RWPE1 (cell line): Measurements from ENCODE around the gene CD93.

Experiments
- CTCF ChIA-PET: fragments of 350-600 bp; sonication (Branson Sonifier 250); formaldehyde crosslinking; extraction: SDS; loops from one replicate; lab custom pipeline; 2021; lab: Yijun Ruan, JAX
- POLR2A ChIA-PET: fragments of 400-600 bp; formaldehyde crosslinking; extraction: SDS; loops from one replicate; lab custom pipeline; 2020; ENCODE audit warnings: antibody characterized with exemption; ENCODE audit not compliant: low non-redundant PET; lab: Yijun Ruan, JAX
- DNase-seq: peaks from one replicate; pipeline ENCODE4 v3.0.0; 2012; ENCODE audit warnings: low spot score
- H3K27ac ChIP-seq: fragments of 450-650 bp; 2 replicates; pipeline ENCODE4 v1.5.1; 2017
- TF ChIP-seq, protein P1 (sequence below): fragments of 450-650 bp; conservative IDR thresholded peaks from 2 replicates; pipeline ENCODE4 v1.5.1; 2017; ENCODE audit warnings: low read depth, mild to moderate bottlenecking

Gene CD93

DNA sequence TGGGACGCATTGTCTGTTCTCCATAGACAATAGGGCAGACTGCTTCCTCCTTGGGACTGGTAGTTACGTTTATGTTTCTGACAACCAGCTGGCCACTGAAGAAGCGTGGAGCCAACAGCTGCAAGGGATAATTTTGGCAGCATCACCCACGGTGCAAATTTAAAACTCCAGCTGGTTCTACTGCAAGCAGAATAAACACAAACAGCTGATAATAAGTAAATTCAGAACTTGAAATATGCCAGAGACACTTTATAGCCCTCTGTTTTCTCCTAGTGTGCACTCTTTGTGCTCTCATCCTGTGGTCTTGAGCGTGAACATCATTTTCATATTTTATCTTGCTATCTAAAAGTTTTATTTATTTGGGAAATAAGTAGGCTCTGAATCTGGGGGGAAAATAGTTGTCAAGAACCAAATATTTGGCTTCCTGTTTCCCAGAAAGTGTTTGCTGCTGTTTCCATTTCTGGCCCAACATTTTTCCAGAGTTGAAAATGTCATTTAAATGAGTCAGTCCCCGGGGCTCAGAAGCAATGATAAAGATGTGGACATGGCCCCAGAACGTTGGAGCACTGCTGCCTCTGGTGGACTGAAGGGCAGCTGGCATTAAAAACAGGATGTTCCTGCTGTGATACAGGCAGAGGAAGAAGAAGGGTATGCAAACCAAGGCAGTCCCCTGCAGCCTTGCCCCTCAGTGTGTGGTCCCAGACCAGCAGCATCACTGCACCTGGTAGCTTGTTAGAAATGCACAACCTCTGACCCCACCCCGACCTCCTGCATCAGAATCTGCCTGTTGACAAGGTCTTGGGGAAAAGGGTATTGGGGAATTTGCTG is 24.2 kb downstream of the CD93 start:
- no peak overlapping the region for H3K27ac ChIP-seq
- TF ChIP-seq, protein P1, sequence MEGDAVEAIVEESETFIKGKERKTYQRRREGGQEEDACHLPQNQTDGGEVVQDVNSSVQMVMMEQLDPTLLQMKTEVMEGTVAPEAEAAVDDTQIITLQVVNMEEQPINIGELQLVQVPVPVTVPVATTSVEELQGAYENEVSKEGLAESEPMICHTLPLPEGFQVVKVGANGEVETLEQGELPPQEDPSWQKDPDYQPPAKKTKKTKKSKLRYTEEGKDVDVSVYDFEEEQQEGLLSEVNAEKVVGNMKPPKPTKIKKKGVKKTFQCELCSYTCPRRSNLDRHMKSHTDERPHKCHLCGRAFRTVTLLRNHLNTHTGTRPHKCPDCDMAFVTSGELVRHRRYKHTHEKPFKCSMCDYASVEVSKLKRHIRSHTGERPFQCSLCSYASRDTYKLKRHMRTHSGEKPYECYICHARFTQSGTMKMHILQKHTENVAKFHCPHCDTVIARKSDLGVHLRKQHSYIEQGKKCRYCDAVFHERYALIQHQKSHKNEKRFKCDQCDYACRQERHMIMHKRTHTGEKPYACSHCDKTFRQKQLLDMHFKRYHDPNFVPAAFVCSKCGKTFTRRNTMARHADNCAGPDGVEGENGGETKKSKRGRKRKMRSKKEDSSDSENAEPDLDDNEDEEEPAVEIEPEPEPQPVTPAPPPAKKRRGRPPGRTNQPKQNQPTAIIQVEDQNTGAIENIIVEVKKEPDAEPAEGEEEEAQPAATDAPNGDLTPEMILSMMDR: 0 out of 2 replicates have a peak, but pooled peaks have one; percentile 25
- CTCF ChIA-PET: interaction anchor here (0.5 to 1.5 kb wide), 8 partner anchors 12 to 556 kb away, joined by 3 to 6 read pairs (median 4); no protein-coding TSS in a partner anchor
- POLR2A ChIA-PET: no interaction called here
- peak; percentile 52 for DNase-seq

GRCh38 chr20:23061262-23061661 is 24.9 kb downstream of the CD93 start:
- CTCF ChIA-PET: interaction anchor here (0.6 to 1.0 kb wide), 5 partner anchors 10 to 140 kb away, joined by 3 read pairs; no protein-coding TSS in a partner anchor
- H3K27ac ChIP-seq: no peak overlapping the region
- DNase-seq: no peak
- POLR2A ChIA-PET: no interaction called here
- TF ChIP-seq, protein P1: no peak

DNA sequence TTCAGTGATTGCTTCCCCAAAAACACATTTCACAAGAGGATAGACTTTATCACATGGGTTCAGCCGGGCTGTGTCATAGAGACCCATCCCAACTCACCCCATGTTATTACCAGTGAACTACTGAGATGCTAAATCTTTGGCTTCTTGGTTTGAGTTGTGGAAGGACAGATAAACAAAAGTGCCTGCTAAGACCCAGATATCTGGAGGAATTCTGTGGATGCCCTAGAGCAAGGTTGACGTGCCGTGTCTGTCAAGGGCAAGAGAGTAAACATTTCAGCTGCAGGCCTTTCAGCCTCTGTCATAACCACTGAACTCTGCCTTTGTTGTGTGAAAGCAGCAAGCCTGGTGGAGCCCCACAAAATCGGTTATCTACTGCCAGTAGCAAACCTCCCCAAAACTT is 25.5 kb downstream of the CD93 start:
- TF ChIP-seq, protein P1: no peak
- ChIA-PET POLR2A (no interaction called here), CTCF (interaction anchor here (0.6 to 0.8 kb wide), 5 partner anchors 10 to 241 kb away, joined by 3 read pairs; no protein-coding TSS in a partner anchor)
- no peak for DNase-seq
- no peak overlapping the region for H3K27ac ChIP-seq

DNA sequence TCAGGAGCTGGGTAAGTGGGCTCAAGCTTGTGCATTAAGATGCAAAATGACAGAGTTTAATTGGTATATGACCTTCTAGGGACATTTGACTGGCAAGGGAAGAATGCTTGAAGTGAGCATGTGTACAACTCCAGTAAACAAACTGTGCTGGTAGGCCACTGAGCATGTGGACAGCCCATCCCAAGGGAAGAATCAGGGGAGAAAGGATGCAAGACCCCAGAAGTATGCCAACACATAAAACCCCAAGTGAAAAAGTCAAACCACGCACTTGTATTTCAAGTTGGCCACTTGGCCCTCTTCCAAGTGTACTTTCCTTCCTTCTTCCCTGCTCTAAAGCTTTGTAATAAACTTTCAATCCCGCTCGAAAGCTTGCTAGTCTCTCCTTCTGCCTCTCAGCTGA is 26.3 kb downstream of the CD93 start:
- H3K27ac ChIP-seq: no peak overlapping the region
- ChIA-PET CTCF (interaction anchor here (0.6 to 0.7 kb wide), 2 partner anchors 9 to 188 kb away, joined by 3 read pairs; no protein-coding TSS in a partner anchor), POLR2A (no interaction called here)
- TF ChIP-seq, protein P1: no peak
- no peak for DNase-seq

DNA sequence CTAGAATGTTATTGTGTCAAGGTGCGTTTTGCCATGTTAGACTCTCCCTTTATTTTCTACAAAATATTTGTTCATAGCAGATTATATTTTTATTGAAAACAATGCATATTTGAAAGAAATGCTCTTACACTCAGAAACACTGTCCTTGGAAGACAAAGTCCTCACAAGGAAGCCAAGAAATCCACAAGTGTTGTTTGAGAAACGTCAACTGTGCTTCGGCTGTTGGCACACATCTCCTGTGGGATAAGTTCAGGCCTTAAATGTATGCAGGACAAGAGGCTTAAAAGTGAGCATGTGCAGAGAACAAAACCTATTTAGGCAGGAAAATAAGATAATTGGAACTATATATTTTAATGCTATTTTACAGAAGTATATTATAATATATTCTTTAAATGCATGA is 27.1 kb downstream of the CD93 start:
- TF ChIP-seq, protein P1: no peak
- no peak for DNase-seq
- ChIA-PET POLR2A (no interaction called here), CTCF (no interaction called here)
- H3K27ac ChIP-seq: no peak overlapping the region

DNA sequence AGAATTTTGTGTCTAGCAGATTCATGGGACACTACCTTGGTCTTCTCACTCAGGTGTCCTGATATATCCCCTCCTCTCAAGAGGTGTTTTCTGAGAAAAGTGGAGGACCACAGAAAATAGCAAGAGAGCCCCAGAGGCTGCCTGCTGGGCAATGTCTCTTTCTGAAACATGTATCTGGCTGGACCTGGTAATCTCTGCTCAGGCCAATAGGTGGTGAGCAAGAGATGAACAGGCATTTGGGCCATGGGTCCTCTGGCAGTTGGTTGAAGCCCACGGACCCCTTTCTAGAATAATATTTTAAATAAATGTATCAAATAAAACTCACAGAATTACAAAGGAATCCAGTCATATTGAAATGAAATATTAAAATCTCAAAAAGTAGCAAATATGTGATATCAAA is 27.9 kb downstream of the CD93 start:
- CTCF ChIA-PET: interaction anchor here (0.7 kb wide), 1 partner anchor 282 kb away, joined by 3 read pairs; no protein-coding TSS in a partner anchor
- DNase-seq: no peak
- POLR2A ChIA-PET: no interaction called here
- H3K27ac ChIP-seq: no peak overlapping the region
- TF ChIP-seq, protein P1: no peak
